HCT116 (cell line): Measurements from ENCODE around the gene SOHLH2. TPM values are rescaled to one million over a fixed set of nuclear protein-coding genes. Genes with fewer than 3 reads are reported as not detected.

Experiments
- ATAC-seq: fragments of 200-7000 bp; cut with Tn5 transposase; 2 replicates; pipeline ENCODE4 v1.9.1; 2020; ENCODE audit warnings: mild to moderate bottlenecking, moderate library complexity
- BruUV-seq: library from RNA; stranded (reverse); fragments of 400-500 nt; replicated peaks from 2 replicates; lab custom pipeline; 2021; lab: Mats Ljungman, UMichigan
- CTCF ChIA-PET: fragments of 300-600 bp; sonication (Branson Sonifier 250); formaldehyde crosslinking; loops from one replicate; lab custom pipeline; 2021; ENCODE audit warnings: antibody characterized with exemption; lab: Charles Lee
- POLR2A ChIA-PET: fragments of 300-600, 350-600 bp; sonication (Branson Sonifier 250); formaldehyde crosslinking; loops from one replicate; lab custom pipeline; 2021; ENCODE audit warnings: antibody characterized with exemption; lab: Charles Lee
- RAD21 ChIA-PET, 2 experiments: fragments of 300-600 bp; sonication (Branson Sonifier 250); formaldehyde crosslinking; loops; one replicate each; lab custom pipeline; 2023; ENCODE audit warnings: low total read pairs in 2 of 2; ENCODE audit not compliant: uncharacterized antibody in 2 of 2, unreplicated experiment in 2 of 2, low non-redundant PET in 1 of 2; lab: Charles Lee
- DNase-seq: peaks from one replicate; pipeline ENCODE4 v3.0.0-alpha.2; 2010; ENCODE audit warnings: low read depth, low spot score
- H2AFZ ChIP-seq: fragments of 200-600 bp; shearing (Covaris generic), sonication (generic); 2 replicates; pipeline ENCODE4 v1.6.1; 2017; ENCODE audit warnings: low read depth, mixed run types, mixed read lengths, antibody characterized with exemption, low read length; ENCODE audit not compliant: poor library complexity, severe bottlenecking
- H3K27ac ChIP-seq: 2 replicates; pipeline ENCODE4 v1.5.1; 2012; ENCODE audit warnings: low read depth, low read length
- H3K27me3 ChIP-seq: fragments of 200-600 bp; sonication (generic); 2 replicates; pipeline ENCODE4 v1.6.1; 2016; ENCODE audit warnings: mixed run types, low read length, mixed read lengths; ENCODE audit not compliant: insufficient read depth
- H3K36me3 ChIP-seq, 2 experiments: fragments of 200-500 bp in 1 of 2; fragments of 200-600 bp in 1 of 2; sonication (Bioruptor generic) in 1 of 2; sonication (generic) in 1 of 2; 2 replicates each; pipeline versions ENCODE4 v1.5.1 to v1.6.1; 2014 to 2016; ENCODE audit warnings: low read length in 2 of 2, inconsistent platforms in 1 of 2, mixed read lengths in 1 of 2, mixed run types in 1 of 2; ENCODE audit not compliant: insufficient read depth in 2 of 2, control insufficient read depth in 1 of 2
- H3K4me1 ChIP-seq, 2 experiments: fragments of 200-600 bp in 1 of 2; sonication (generic) in 1 of 2; 2 replicates each; pipeline versions ENCODE4 v1.5.1 to v1.6.1; 2012 to 2017; ENCODE audit warnings: low read length in 2 of 2, inconsistent platforms in 1 of 2, mild to moderate bottlenecking in 1 of 2, mixed read lengths in 1 of 2, mixed run types in 1 of 2, moderate library complexity in 1 of 2; ENCODE audit not compliant: insufficient read depth in 2 of 2, control insufficient read depth in 1 of 2
- H3K4me2 ChIP-seq: fragments of 200-600 bp; sonication (generic); 2 replicates; pipeline ENCODE4 v1.6.1; 2017; ENCODE audit warnings: mixed run types, low read length, mixed read lengths
- H3K4me3 ChIP-seq, 2 experiments: fragments of 200-600 bp in 1 of 2; sonication (generic) in 1 of 2; replicated peaks in 1 of 2; 2 replicates each; pipeline ENCODE4 v1.5.1; 2011 to 2016; ENCODE audit warnings: low read length in 2 of 2, control low read depth in 1 of 2, low read depth in 1 of 2, mild to moderate bottlenecking in 1 of 2, mixed read lengths in 1 of 2, mixed run types in 1 of 2
- H3K79me2 ChIP-seq: fragments of 200-600 bp; sonication (generic); 2 replicates; pipeline ENCODE4 v1.6.1; 2017; ENCODE audit warnings: mild to moderate bottlenecking, mixed run types, low read length, moderate library complexity, mixed read lengths; ENCODE audit not compliant: insufficient read depth
- H3K9ac ChIP-seq: fragments of 200-600 bp; sonication (generic); 2 replicates; pipeline ENCODE4 v1.6.1; 2016; ENCODE audit warnings: low read length, mixed read lengths
- H3K9me2 ChIP-seq: fragments of 200-600 bp; sonication (generic), shearing (Covaris generic); 2 replicates; pipeline ENCODE4 v1.6.1; 2017; ENCODE audit warnings: mixed run types, mild to moderate bottlenecking, moderate library complexity; ENCODE audit not compliant: insufficient read depth
- H3K9me3 ChIP-seq, 2 experiments: fragments of 200-500 bp in 1 of 2; fragments of 200-600 bp in 1 of 2; sonication (Bioruptor generic) in 1 of 2; sonication (generic) in 1 of 2; 2 replicates each; pipeline ENCODE4 v1.6.1; 2014 to 2017; ENCODE audit warnings: low read length in 2 of 2, mixed read lengths in 2 of 2, inconsistent platforms in 1 of 2, low read depth in 1 of 2, mild to moderate bottlenecking in 1 of 2, mixed run types in 1 of 2, moderate library complexity in 1 of 2; ENCODE audit not compliant: control insufficient read depth in 1 of 2, insufficient read depth in 1 of 2
- H4K20me1 ChIP-seq: fragments of 200-600 bp; sonication (generic), shearing (Covaris generic); 2 replicates; pipeline ENCODE4 v1.6.1; 2017; ENCODE audit warnings: mixed run types, mild to moderate bottlenecking, moderate library complexity; ENCODE audit not compliant: insufficient read depth
- CTCF ChIP-seq, 3 experiments: fragments of 200-600 bp in 1 of 3; sonication (generic) in 1 of 3; IDR thresholded peaks in 2 of 3; conservative IDR thresholded peaks in 1 of 3; 2 replicates each; pipeline ENCODE4 v1.5.1; 2012 to 2017; ENCODE audit warnings: low read depth in 2 of 3, low read length in 2 of 3, antibody characterized with exemption in 1 of 3, borderline replicate concordance in 1 of 3, control low read depth in 1 of 3, mild to moderate bottlenecking in 1 of 3, mixed read lengths in 1 of 3, mixed run types in 1 of 3, moderate library complexity in 1 of 3; ENCODE audit not compliant: insufficient read depth in 1 of 3
- REST ChIP-seq: IDR thresholded peaks from 2 replicates; pipeline ENCODE4 v1.6.1; 2012; ENCODE audit warnings: low read depth
- SIN3A ChIP-seq: IDR thresholded peaks from 2 replicates; pipeline ENCODE4 v1.6.1; 2012; ENCODE audit warnings: low read depth
- intact Hi-C: fragments of 100-400 bp; cut with micrococcal nuclease; formaldehyde crosslinking; loops from 2 replicates; pipeline ENCODE4 v1.10.0; 2022
- total RNA-seq: library from RNA; stranded (reverse); gene quantifications from one replicate; pipeline ENCODE4 v1.2.1, GENCODE V29; 2021; ENCODE audit not compliant: unreplicated experiment

SOHLH2 gene
- total RNA-seq, 1 experiment from 2014 or later, result not detected

- POLR2A ChIA-PET, result no interaction called here
- Histone ChIP-seq H3K9me3 (peaks cover 15 to 17% of the 10 kb centered on the region in 2 experiments; a peak in 2 of 4 replicates), H3K9me2 (no peaks in the 10 kb centered on the region), H4K20me1 (no peaks in the 10 kb centered on the region), H3K4me3 (no peak overlapping the region), H3K4me1 (no peaks in the 10 kb centered on the region), H3K27me3 (no peaks in the 10 kb centered on the region), H2AFZ (no peak overlapping the region), H3K9ac (no peak overlapping the region), H3K79me2 (no peaks in the 10 kb centered on the region), H3K27ac (no peak overlapping the region), H3K4me2 (no peak overlapping the region), H3K36me3 (no peaks in the 10 kb centered on the region)
- CTCF ChIA-PET, result no interaction called here
- no TSS peak for BruUV-seq
- DNase-seq, result no peak
- ATAC-seq, result no peak
- no peak for TF ChIP-seq SIN3A
- no peak for TF ChIP-seq CTCF (IDR thresholded peaks at IDR 0.05 in 2 of 3, conservative IDR thresholded peaks at IDR 0.05 in 1 of 3; ENCODE audit: borderline replicate concordance in 1 of 3, insufficient read depth in 1 of 3, low read depth in 2 of 3, low read length in 2 of 3)
- RAD21 ChIA-PET, result no interaction called here
- intact Hi-C loops, result no loop called here
These were observed 70.6 kb downstream of the SOHLH2 start for GRCh38 chr13:36143738-36144137.

- ATAC-seq, result no peak
These were observed 71.6 kb downstream of the SOHLH2 start for GRCh38 chr13:36142735-36143134.

More at GRCh38 chr13:36142735-36143134, 71.6 kb downstream of the SOHLH2 start:
- no peak overlapping the region for H3K4me2 ChIP-seq
- no peak overlapping the region for H2AFZ ChIP-seq
- no peaks in the 10 kb centered on the region for H4K20me1 ChIP-seq
- H3K27ac ChIP-seq, result no peak overlapping the region
- H3K9me3 ChIP-seq, result peaks cover 13 to 15% of the 10 kb centered on the region in 2 experiments; a peak in 2 of 4 replicates
- CTCF ChIA-PET, result no interaction called here
- H3K9ac ChIP-seq, result no peak overlapping the region
- no peak overlapping the region for H3K4me3 ChIP-seq
- intact Hi-C loops, result no loop called here
- no peak for DNase-seq
- no peaks in the 10 kb centered on the region for H3K4me1 ChIP-seq
- no peaks in the 10 kb centered on the region for H3K27me3 ChIP-seq
- no peak for TF ChIP-seq REST
- TF ChIP-seq, all 23 proteins: peak for 0
- ChIA-PET POLR2A (no interaction called here), RAD21 (no interaction called here)
- Histone ChIP-seq H3K79me2 (no peaks in the 10 kb centered on the region), H3K36me3 (no peaks in the 10 kb centered on the region), H3K9me2 (no peaks in the 10 kb centered on the region)
- no TSS peak for BruUV-seq
